NCI-H524 treated with DMSO at 0.1 percent for 48 hours (cell line): Measurements from ENCODE around the gene MBNL1.

Source experiments
- DNase-seq: peaks from one replicate; lab custom pipeline; 2025; lab: John Stamatoyannopoulos, UW

Gene MBNL1

DNA sequence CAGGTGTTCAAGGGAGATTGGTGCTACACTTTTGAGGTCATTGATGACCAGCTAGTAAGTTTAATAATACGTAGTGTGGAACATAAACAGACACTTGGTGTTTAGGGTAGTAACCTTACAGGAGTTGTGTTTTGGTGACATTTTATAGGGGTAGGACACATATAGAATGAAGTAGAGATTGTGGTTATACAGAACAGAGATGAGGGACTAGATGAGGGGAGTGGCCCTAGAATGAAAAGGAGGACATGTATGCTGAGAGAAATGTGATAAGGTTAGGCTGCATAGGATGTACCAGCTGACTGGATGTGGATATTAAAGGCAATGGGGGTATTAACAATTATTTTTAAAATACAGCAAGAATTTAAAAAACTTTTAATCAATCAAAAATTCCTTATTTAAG lies 8.0 kb downstream of the MBNL1 start:
- no peak for DNase-seq

DNA sequence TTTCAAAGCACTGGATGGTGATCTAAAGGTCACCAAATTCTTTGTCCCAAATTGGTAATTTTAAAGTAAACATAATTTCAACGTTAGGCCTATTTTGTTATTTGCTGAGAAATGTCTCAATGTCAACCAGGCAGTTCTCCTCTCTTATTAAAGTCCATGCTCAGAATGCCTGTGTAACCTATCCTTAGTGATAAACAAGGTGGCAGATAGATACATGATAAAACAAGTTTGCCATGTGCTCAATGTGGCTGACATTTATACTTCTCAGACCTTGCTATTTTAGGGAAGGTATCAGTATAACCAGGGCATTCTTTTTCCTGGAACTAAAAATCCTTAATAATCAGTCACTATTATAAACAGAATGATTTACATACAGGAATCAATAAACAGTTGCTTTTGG lies 8.5 kb downstream of the MBNL1 start:
- no peak for DNase-seq

DNA sequence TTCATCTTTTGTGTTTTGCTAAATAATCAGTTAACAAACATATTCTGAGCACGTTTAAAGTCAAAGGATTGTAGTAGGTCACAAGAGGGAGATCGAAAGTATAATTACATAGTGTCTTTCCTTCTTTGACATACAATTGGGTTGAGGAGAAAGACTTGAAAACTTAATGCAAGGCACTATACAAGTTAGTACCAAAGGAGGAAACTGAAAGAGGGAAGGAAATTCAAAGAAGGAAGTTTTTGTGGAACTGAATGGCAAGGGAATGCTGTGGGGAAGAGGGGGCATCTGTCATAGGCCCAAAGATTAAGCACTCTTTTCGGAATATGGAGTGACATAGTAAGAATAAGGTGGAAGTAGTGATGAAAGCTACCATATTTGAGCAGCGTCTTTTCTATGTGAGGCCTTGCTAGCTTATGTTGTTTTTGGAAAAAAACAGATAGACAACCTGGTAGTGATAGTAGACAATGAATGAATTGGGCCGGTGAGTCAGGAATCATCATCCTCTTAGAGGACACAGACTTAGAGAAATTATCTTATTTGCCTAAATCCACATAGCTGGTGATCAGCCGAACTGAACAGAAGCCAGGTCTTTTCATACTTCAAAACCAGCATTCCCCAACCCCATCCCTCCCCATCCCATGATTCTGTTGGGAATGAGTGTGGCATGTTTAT lies 10.2 kb downstream of the MBNL1 start:
- no peak for DNase-seq

DNA sequence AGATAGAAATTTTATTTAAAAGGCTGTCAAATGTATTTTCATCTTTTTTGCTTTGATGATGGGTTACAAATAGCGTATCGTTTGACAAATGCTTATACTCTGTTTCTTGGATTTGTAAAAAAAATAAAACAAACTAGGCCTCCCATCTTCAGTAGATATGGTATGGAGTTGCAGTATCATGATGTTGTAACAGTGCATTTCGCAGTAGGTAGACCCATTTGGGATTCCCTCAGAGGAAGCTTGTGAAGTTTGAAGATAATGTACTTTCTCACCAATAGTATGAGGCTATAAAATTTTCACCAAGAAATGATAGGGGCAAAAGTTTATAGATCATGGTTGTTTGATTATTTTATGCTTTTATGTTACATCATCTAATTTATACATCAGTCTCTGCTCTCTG lies 10.8 kb downstream of the MBNL1 start:
- no peak for DNase-seq

DNA sequence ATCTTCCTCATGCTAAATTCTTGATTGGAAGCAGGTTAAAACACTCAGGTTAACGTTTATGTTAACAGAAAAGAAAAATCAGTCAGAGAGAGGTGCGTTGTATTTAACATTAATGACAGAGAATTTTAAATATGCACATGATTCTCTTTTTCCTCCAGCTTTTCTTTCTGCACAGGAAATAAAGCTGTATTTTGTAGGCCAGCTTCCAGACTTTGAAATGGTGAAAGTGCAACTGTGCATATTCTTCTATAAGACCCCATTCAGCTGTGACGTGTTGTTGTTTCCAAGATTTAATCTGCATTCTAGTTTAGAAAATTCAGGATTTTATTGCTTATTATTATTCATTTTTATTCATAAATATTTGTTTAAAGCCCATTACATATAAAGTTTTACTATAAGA lies 11.8 kb downstream of the MBNL1 start:
- no peak for DNase-seq

DNA sequence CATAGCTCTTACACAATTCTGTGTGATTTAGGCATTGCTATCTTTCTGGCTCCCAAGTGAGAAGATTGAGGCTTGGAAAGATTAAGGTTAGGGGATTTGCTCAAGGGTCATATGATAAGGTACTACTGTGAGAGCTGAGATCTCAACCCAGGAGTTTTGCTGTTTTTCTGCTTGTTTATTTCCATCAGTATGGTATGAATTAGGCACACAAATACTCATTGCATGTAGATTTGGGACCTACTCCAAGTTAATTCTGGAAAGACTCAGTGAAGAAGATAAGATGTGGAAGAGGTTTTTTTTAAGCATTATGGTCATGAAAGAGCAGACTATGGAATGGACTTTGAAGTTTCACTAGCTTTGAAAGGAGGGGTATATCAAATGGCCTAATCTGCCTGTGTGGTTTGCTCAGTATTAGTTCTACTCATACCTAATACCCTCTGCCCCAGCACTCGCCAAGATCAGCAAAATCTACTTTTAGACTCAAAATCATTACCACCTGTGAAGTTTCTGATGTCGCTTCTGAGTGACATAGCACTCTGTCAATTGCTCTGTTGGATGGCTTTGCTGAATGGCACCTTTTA lies 12.5 kb downstream of the MBNL1 start:
- DNase-seq = no peak

DNA sequence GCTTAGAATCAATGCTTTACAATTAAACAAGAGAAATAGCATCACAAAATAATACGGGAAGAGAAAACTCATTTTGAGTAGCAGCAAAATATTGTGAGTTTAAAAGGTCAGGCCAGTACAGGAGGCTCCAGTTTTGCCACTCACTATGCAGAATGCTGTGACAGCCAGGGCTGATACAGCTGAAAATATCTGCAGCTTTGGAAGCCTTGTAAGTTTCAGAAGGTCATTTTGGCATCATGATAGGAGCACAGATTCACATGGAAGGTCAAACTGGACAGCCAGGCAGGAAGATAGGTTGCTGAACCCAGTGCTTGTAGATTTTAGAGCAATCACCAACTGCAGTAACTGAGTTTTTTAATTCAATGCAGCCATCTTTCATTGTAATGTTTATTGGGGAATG lies 14.1 kb downstream of the MBNL1 start:
- DNase-seq = no peak

DNA sequence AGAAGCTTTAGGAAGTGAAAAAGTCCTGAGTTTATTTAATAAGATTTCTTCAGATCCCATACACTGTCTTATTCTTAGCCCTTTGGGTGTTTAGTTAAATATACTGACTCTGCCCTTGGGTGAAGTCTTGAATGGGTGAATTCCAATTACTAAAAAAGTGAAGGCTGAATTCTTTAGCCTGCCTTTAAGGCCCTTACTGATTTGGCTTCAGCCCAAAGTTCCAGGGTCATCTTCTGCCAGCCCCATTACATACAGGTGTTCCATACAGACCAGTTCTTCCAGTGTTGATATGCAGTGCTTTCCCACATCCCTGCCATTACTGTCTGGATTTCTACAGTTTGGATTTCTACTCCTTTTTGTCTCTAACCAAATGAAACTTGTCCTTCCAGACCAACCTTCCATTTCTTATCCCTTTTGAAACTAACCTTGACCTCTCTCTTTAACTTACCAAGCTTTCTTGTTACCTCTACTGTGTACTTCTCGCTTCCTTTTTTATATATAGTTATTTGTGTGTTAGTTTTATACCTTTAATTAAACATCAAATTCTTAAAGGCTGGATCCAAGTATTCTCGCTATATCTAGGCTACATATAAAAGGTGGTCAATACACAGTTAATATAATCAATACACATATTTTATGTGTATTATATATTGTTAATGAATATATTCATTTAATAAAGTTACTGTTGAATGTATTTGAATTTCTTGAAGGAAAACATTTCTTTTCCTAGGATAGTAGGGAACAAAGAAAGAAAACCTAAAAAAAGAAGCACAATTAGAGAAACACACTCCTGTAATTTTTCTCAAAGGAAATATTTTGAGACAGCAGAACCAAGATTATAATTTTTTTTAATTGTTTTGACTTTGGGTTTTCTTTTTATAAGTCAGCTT lies 15.0 kb downstream of the MBNL1 start:
- no peak for DNase-seq

DNA sequence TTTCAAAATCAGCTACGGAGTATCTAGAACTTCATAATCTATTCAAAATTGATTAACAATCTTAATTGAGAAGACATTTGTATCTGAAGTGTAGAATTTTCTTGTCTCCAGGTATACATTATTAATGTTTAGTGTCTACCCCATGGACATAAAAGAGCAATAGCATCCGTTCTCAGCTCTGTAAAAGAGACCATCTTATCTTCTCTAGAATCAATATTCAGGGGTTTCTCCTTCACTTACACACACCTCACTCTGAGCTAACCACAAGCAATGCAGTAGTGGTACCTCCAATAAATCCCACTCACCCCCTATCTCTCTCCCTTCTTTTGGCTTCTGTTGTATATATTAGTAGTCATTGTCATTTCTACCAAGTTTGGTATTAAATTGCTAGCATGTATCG lies 16.2 kb downstream of the MBNL1 start:
- DNase-seq = no peak

DNA sequence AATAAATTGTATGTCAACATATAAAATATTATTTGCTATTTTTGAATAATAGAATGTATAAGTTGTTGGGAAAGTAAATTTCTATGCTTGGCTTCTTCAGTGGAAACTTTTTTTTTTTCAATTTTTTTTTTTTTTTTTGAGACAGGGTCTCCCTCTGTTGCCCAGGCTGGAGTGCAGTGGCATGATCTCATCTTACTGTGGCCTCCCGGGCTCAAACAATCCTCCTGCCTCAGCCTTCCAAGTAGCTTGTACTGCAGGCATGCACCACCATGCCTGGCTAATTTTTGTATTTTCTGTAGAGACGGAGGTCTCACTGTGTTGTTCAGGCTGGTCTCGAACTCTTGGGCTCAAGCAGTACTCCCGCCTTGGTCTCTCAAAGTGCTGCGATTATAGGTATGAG lies 16.8 kb downstream of the MBNL1 start:
- DNase-seq = no peak

DNA sequence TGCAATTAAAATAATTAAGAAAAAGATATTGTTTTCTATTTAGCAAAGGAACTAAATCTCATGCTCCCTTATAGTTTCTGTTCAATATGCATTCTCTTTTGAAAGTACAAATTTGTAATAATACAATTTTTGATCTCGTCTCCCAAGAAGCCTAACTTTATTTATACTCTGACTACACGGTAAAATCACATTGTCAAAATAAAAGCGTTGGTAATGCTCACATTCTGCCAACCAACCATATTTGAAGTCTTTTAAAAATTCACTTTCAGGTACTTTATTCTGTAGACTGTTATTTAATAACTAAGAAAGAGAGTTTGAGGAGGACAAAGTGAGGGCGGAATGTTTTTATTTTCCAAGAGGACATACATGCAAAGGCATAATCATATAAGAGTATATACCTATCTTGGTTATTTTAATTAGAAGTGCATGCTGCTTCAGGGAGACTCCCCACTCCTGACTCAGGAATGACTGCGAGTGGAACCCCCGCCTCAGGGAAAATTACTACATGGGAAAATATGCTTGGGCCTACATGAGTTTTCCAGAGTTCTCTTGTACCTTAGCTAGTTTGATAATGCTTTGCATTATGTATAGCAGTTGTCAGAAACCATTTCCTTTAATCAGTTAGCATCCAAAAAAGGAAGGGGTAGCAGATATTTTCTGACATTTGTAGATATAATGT lies 19.3 kb downstream of the MBNL1 start:
- DNase-seq = no peak

DNA sequence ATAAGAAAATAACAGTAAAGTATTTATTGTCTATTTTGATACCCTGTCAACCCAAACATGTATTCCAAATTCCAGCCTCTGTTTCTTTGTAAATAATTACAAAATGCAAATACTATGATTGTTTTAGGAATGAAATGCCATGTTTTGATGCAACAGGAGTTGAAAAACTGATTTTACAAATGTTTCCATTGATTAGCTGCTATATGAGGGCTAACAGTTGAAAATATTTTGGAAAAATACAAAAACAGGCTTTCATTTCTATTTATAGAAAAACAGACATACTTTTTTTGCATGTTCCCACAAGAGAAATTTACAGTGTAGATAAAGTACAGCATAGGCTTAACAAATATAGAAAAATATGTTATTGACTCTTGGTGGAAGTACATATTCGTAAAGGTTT lies 20.0 kb downstream of the MBNL1 start:
- DNase-seq = no peak

DNA sequence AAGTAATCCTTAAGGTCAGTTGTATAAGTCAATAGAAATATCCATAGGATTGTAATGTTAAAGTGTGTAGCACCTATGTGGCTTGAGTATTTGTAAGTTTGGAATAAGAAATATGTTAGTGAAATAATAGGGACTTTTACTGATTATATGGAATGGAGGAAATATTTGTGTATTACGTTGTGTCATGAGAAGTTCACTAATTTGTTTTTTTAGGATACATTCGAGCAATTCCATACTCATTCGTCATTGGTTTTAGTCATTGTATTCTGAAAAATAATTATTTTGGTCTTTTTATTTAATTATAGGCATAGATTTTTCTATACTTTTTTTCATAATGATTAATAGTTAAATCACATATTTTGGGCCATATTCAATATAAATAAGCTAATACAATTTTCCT lies 21.0 kb downstream of the MBNL1 start:
- no peak for DNase-seq

DNA sequence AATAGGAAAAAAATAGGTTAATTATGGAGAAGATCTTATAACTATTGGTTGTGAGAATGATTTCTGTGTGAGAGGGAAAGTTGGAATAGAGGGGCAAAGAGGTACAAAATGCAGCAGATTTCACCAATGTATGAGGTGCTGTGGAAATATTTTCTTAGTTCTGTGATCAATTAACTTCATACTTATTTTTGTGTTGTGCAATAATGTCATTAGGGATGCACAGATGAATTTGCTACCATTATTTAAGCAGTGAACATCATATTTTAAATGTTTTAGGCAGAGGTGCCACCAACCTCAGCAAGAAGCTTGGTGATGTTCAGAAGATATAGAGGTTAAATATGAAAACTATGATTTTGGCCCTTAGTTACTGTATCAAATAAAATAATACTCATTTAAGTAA lies 21.6 kb downstream of the MBNL1 start:
- DNase-seq = no peak

DNA sequence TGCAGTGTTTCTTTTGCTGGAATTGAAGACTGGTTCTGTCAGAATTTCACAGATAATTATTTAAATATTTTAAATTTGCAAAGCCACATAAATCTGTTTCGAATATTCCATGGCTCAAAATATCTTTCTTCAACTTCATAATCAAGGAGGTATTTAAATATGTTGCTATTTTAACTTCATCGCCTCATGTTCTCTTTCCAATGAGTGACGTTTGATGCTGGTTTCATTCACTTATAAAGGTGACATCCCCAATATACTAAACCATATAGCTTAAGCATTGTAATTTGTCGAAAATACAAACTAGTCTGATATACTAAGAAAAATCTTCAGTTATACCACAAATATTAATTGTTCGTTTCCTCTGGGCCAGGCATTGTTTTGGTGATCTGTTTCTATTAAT lies 22.5 kb downstream of the MBNL1 start:
- no peak for DNase-seq

DNA sequence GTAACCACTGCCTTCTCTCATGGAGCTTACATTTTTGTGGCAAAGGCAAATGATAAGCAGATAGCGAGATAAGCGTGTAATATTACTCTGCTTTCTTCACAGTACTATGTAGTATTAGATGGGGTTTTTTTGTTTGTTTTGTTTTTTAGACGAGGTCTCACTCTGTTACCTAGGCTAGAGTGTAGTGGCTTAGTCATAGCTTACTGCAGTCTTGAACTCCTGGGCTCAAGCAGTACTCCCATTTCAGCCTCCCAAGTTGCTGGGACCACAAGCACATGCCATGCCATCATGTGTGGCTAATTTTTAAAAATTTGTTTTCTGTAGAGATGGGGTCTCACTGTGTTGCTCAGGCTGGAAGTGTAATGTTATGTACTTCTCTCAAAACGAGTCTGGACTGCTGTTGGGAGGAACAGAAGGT lies 22.9 kb downstream of the MBNL1 start:
- no peak for DNase-seq

DNA sequence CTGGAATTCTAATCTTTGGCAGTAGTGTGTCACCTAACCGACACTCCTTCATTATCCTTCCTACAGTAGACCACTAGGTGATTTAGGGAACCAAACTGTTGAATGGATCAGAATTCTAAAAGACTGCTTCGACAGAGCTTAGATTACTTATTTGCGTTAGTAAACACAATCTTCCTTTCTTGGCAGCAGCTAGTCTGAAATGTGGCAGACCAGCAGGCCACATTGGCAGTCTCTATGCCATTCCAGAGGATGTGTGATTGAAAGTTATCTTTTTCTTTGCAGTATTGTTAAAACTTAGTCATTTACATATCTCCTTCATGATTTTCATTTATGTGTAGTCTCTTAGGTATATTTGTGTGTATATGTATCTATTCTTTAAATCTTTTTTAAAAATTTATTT lies 23.6 kb downstream of the MBNL1 start:
- no peak for DNase-seq

DNA sequence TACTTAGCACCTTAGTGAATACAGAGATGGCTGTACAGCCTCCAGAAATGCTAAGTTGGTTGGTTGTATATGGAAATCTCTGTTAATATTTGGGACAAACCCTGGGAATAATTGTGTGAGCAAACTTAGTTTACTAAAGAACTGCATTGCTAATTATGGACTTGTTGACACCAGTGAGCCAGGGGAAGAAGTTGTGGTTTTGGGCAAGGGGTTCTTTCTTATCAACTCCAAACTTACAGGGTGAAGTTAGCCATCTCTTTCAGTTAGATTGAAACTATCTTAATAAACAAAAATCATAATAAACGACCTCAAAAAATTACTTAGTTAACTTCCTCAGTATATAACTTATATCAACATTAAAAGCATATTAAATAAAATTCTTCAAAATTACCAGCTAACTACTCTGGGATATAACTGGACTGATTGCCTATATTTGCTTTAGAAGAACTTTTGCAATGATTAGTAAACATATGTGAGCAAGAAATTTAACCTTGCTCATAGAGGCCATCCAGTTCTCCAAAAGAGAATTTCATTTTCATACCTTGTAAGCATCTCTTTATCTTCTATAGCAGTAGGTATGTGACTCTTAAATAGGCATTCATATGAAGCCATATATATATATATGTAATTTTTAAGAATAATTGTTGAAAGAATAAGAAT lies 24.7 kb downstream of the MBNL1 start:
- DNase-seq = no peak

DNA sequence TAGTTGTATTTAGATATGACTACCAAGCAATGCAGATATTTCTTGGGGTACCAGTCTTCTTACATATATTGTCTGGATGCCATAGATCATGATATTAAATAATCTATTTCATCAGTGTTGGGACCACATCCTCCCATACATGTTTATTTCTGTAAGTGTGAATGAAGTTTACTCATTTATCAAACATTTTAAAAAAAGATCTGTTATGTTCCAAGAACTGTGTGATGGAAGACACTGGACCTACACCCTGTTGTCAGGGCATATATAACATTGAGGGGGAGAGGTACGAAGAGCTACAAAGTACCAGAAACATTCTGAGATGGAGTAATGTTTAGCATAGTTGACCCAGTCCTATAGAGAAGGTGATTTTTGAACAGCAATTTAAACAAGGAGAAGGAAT lies 26.6 kb downstream of the MBNL1 start:
- DNase-seq = no peak

DNA sequence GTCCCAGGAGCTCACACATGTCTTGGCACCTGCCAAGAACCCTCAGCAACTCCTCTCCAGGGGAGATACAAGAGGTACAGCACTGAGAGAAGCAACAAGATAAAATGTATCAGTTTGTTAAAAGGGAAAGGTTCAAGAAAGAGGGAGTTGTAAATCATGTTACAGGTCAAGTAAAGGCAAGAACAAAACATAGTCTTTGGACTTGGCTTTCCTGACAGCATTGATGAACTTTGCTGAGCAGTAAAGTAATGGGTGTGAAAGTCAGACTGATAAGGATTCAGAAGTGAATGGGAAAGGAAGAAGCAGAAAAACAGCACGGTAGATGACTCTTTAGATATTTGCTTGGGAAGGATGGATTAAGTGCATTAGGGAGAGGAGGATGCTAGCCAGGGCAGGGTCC lies 27.1 kb downstream of the MBNL1 start:
- DNase-seq = no peak

DNA sequence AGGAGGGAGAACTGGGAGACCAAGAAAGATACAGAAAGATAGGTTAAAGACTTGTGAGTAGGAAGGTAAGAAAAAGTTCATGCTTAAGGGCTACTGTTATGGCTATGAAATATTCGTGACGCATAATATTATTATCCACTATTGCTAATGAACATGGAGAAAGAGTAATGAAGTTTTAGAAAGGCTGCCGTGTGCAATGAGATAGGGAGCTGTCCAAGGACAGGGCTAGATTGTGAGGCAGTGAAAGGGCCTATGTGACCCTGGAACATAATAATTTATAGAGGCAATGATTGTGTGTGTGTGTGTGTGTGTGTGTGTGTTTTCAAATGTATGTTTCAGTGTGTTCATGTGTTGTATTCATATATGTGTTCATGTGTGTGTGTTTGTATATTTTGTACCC lies 27.7 kb downstream of the MBNL1 start:
- no peak for DNase-seq

DNA sequence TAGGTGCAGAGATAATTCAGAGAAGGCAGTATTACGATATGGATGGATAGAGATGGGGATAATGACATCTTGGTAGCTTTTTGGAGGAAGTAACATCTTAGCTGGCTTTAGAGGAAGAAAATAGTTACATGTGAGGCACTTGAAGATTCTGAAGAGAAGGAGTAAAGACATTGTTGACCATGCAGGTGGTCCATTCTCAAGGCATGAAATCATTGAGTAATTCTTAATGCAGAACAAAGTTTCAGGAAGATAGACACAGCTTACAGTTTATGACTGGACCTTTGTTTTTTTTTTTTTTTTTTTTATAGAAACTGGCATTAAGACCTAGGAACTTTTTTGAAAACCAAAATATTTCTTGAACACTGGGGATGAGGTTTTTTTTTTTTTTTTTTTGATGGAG lies 28.2 kb downstream of the MBNL1 start:
- no peak for DNase-seq
